ENCODE results near the gene ITCH. TPM values are rescaled to one million over a fixed set of nuclear protein-coding genes. Genes with fewer than 3 reads are reported as not detected.
"Not testable (repeated sequence)": the region's sequence is repeated elsewhere in the genome, so short reads cannot be mapped to it uniquely, and the experiment has no call there.

ITCH gene
- total RNA-seq, 1 donor from 2014 or later: 57.5 TPM

DNA sequence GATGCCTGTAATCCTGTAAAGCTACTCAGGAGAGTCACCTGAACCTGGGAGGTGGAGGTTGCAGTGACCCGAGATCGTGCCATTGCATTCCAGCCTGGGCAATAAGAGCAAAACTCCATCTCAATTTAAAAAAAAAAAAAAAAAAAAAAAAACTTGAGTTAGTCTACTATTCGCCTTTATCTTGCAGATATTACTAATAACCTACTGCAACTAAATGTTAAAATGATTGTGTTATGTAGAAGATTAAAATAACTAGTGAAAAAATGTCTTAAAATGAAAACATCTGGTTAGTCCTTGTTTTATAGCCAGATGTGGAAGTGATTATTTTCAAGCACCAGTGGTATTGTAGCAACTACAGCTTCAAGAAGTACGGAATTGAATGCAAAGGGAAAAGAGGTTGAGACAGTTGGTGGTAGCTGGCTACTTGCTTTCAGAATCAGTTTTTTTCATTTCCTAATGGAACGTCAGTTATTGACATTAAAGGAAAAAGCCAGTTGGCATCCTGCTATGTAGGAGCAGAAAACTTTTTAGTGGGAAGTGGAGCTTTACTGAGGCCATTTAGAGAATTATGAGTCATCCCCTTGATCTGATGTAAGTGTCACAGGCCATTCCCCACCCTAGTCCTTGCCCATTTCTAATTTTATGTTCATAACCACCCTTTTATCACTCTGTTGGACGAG lies 109.3 kb downstream of the ITCH start:
- ATAC-seq: peak; percentile 29

DNA sequence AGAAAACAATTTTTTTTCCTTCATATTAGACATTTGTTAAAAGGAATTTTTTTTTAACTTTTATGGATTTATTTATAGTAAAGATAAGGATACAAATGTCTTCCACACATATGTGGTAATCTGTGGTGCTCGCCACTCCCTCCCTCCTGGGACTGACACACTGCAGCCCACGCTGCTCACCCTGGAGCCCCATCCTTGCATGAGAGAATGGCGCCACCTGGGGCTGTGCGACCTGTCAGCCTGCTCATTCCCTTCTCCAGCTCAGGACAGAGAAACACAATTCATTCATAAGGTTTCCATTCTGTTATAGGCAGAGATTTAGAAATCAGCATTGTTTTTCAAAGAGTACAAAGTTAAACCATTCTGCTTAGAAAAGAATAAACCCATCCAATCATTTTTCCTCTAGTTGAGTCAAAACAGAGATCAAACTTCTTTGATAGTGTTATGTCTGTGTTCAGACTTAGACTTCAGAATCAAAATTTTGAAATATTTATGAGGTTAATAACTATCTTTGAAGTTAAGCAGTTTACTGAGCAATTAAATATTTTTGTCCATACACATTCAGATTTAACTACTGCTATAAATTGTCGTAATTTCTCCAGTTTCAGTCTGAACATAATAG lies 110.3 kb downstream of the ITCH start:
- peak; percentile 52 for ATAC-seq

DNA sequence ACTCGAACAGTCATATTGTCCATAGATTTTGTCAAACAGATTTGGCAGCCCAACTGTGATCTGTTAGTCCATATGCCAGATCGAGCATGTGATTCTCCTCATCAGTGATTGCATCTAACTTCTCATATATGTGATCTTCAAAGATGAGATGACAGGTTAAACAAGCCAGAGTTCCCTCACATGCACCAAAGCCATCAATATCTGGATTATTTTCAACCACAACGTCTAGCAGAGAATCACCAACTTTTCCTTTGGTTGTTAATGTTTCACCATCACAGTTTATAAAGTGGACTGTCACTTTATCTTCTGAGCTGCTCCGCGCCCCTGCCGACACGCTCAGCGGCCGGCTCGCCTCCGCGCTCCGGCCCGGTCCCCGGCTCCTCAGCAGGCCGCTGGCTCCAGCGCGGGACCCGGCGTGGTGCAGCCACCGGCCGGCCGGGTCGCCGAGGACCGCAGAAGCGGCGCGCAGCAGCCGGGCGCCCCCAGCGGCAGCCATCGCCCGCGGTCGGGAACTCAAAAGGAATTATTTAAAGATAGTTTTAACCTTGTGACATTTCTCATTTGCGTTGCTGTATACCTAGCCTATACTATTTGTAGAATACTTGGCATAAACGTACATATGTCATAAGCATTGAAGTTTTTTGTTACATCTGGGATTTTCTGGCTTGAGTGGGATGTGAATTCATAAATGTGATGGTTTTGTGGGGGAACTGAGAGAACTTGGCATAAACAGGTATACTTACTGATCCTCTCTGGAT lies 113.1 kb downstream of the ITCH start:
- peak; percentile 64 for ATAC-seq

DNA sequence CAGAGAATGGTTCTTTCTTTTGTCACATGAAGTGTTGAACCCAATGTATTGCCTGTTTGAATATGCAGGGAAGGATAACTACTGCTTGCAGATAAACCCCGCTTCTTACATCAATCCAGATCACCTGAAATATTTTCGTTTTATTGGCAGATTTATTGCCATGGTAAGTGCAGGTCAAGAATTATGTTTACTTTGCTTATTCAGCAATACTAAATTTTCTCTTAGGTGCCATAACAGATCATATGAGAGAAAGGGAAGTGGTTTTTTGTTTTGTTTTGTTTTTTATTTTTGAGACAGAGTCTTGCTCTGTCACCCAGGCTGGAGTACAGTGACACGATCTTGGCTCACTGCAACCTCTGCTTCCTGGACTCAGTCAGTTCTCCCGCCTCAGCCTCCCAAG lies 116.6 kb downstream of the ITCH start:
- no peak for ATAC-seq

DNA sequence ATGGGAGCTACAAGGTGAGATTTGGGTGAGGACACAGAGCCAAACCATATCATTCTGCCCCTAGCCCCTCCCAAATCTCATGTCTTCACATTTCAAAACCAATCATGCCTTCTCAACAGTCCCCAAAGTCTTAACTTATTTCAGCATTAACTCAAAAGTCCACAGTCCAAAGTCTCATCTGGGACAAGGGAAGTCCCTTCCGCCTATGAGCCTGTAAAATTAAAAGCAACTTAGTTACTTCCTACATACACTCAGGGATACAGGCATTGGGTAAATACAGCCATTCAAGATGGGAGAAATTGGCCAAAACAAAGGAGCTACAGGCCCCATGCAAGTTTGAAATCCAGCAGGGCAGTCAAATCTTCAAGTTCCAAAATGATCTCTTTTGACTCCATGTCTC lies 119.1 kb downstream of the ITCH start:
- ATAC-seq: not testable (repeated sequence)

DNA sequence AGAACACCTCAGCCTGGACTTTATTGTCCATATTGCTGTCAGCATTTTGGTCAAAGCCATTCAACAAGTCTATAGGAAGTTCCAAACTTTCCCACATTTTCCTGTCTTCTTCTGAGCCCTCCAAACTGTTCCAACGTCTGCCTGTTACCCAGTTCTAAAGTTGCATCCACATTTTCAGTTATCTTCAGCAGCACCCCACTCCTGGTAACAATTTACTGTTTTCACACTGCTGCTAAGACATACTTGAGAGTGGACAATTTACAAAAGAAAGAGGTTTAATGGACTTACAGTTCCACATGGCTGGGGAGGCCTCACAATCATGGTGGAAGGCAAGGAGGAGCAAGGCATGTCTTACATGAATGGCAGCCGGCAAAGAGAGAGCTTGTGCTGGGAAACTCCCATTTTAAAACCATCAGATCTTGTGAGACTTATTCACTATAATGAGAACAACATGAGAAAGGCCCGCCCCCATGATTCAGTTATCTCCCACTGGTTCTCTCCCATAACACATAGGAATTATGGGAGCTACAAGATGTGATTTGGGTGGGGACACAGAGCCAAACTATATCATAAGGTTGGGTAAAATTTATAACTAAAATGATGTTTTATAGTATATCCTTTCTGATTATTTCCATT lies 120.6 kb downstream of the ITCH start:
- ATAC-seq: not testable (repeated sequence)

DNA sequence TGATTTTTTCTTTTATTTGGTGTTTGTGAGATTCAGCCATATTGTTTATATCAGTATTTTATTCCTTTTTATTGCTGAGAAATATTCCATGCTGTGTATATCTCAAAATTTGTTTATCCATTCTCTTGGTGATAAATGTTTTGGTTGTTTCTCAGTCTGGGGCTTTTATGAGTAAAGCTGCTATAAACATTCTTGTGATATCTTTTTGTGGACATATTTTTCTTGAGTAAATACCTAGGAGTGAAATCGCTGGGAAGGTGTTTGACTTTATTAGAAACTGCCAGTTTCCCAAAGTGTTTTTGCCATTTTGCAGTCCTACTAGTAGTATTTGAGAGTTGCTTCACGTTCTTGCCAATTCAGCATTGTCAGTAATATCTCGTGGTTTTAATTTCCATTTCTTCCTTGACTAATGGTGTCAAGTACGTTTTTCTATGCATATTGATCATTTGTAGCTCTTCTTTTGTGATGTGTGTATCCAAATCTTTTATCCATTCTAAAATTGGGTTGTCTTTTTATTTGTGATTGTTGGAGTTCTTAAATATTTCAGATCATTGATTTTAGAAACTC lies 122.1 kb downstream of the ITCH start:
- no peak for ATAC-seq

DNA sequence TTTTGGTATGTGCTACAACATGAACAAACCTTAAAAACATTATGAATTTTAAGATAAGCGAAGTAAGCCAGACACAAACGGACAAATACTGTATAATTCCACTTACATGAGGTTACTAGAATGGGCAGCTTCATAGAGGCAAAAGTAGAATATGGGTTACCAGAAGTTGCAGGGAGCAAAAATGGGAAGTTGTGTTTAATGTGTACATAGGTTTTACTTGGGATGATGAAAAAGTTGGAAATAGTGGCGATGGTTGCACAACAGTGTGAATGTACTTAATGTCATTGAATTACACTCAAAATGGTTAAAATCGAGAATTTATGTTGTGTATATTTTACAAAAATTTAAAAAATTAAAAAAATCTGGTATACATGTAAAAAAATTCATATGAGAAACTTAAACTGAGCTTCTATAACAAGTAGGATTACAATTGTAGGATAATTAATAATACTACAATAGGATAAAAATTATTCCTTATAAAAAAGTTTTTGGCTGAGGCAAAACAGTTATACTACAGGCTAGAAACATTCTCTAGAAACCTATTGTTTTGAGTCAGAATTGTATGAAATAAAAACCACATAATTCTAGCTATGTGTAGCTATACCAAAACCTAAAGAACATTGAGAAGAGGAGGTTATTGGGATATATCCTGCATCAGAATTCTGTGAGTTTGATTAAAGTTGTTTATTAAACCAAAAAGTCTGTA lies 128.3 kb downstream of the ITCH start:
- ATAC-seq: no peak

DNA sequence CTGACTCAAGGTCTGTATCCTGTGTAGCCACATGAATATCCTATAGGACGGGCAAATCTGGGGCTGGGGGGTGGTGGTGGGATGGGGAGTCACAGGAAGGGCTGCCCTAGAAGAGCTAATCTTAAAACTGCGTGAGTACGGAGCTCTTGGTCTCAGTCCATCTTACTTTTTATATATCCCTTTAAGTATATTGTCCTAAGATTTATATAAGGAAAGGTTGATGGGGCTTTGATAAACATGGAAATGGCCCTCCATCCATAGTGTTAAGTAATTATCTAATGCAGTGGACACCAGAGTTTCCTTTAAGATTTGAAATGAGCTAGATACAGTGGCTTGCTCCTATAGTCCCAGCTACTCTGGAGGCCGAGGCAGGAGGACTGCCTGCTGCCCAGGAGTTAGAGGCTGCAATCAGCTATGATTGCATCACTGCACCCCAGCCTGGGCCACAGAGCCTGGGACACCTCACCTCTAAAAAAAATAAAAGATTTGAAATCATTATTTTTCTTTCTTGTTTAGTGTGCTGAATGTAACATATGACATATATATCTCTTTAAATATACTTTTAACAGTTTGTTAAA lies 128.9 kb downstream of the ITCH start:
- no peak for ATAC-seq

DNA sequence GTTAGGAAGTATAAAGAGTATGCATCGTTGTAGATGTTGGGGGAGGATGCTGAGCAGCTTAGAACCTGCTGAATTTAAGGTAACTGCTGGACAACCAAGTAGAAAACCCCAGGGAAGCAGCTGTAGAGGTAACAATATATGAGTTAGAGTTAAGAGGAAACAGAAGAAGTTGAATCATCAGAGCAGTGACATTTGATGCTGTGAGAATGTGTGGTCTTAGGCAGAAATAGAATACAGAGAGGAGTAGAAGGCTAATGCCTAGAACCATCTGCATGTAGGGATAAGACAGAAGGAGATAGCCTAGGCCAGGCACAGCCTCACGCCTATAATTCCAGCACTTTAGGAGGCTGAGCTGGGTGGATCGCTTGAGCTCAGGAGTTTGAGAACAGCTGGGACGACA lies 130.6 kb downstream of the ITCH start:
- ATAC-seq: no peak

DNA sequence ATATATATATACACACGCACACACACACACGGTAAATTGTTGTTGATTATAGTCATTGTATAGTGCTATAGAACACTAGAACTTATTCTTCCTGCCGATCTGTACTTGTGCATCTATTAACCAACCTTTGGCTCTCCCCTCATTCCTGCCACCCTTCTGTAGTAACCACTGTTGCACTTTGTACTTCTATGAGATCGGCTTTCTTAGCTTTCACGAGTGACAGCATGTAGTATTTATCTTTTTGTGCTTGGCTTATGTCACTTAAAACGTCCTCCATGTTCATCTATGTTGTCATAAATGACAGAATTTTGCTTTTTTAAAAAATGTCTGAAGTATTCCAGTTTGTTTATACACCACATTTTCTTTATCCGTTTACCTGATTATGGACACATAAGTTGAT lies 132.2 kb downstream of the ITCH start:
- ATAC-seq: no peak

DNA sequence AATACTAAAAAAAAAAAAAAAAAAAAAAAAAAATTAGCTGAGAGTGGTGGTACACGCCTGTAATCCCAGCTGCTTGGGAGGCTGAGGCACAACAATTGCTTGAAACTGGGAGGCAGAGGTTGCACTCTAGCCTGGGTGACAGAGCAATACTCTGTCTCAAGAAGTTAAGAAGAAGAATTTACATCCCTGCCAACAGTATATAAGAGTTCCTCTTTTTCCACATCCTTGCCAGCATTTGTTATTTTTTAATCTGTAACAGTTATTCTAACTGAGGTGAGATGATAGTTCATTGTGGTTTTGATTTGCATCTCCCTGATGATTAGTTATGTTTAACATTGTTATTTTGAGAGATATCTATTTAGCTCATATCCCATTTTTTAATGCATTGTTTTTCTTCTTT lies 132.8 kb downstream of the ITCH start:
- ATAC-seq: no peak

DNA sequence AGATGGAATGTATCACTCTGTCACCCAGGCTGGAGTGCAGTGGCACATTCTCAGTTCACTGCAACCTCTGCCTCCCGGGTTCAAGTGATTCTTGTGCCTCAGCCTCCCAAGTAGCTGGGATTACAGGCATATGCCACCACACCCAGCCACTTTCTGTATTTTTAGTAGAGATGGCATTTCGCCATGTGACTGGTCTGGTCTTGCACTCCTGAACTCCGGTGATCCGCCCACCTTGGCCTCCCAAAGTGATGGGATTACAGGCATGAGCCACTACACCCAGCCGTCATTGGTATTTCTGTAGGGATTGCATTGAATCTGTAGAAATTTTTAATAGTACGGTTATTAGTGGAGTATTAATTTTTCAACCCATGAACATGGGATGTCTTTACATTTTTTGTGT lies 134.5 kb downstream of the ITCH start:
- peak; percentile 57 for ATAC-seq

DNA sequence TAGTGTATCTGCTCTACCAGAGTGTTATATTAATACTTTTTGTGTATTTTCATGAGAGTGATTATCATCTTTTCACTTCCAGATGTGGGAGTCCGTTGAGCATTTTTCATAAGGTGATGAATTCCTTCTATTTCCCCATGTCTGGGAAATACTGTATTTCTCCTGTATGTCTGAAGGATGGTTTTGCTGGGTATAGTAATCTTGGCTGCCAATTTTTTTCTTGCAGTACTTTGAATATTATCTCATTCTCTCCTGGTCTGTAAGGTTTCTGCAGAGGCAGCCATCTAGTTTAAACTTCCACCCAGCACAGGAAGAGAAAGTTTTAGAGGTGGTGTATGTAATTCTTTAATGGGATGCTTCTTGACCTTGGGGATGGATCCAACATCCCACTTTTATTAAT lies 137.8 kb downstream of the ITCH start:
- no peak for ATAC-seq

DNA sequence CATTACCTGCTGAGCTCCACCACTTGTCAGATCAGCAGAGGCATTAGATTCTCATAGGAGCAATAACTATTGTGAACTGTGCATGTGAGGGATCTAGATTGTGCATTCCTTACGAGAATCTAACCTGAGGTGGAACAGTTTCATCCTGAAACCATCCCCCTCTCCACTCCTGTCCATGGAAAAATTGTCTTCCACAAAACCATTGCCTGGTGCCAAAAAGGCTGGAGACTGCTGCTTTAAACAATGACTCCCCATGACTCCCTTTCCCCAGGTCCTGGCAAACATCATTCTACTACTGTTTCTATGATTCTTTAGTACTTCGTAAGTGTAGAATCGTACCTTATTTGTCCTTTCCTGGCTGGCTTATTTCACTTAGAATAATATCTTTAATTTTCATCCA lies 143.4 kb downstream of the ITCH start:
- ATAC-seq: no peak

DNA sequence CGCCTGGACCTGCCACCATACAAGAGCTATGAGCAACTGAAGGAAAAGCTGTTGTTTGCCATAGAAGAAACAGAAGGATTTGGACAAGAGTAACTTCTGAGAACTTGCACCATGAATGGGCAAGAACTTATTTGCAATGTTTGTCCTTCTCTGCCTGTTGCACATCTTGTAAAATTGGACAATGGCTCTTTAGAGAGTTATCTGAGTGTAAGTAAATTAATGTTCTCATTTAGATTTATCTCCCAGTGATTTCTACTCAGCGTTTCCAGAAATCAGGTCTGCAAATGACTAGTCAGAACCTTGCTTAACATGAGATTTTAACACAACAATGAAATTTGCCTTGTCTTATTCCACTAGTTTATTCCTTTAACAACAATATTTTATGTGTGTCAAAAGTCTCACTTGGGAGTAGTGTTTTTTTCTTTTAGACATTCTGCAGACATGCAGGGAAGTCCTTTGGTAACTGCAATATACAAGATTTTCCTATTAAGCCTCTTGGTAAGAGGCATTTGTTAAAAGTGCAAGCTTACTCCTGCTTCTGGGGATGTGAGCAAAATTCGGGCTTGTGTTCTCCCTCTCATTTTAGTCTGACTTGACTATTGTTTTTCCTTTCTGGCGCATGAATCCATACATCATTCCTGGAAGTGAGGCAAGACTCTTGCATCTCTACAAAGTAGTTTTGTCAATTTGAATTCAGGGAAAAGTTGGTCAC lies 144.8 kb downstream of the ITCH start:
- no peak for ATAC-seq

DNA sequence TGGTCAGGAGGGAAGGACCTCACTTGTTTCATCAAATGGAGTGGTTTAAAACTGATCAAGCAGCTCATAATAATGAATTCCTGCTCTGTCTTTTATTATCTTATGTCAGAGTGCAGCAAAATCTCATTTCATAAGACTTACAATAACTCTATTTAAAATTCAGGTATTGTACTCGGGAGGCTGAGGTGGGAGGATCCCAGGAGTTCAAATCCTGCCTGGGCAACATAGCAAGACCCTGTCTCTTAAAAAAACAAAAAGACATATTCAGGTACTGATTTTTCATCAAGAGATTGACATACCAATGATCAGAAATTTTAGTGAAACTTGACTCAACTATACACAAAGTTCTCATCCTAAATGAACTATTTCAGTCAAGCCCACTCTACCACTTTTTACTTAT lies 147.5 kb downstream of the ITCH start:
- ATAC-seq: no peak

DNA sequence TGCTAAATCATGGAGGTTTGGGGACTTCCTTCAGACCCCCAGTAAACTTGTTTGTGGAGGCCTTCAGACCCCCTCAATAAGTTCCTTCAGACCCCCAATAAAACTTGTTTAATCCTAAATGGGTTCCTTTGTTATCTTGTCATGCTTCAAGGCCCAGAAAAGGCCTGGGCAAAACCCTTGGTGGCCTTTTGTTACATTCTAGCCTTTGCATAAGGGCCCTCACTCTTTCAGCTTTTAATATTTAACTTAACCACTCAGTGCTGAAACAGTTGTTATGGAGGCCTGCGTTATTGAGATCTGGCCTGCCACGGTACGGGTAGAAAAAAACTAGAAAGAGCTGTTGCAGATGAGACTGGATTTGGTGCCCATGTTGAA lies 148.8 kb downstream of the ITCH start:
- no peak for ATAC-seq

DNA sequence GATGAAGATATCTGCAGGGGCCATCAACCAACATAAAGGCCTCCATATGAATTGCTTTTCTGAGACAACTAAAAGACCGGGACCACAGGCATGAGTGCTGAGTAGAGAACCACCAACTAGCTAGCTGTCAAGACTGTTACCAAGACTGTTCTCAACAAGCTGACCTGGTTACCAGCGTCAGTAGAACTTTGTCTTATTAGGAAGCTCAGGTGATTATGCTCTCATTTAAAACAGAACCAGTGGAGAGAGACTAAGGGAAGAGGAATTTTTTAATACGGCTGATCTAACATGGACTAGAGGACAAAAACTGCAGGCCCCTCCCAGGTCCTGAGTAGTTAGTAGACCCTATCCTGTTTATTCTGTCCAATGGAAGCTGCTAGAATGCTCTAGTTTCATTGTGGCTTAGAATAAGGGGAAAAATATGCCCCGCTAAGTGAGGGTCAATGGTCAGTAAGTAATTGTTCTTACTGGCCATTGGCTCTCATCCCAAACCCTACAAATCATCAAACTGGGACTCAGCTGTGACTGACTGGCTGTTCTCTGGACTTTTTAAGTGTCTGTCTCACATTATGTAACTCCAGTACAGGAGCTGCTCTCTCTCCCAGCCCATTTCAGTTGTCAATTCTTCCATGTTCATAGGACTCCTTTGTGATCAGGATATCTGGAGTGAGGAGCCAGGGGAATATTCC lies 149.3 kb downstream of the ITCH start:
- no peak for ATAC-seq

DNA sequence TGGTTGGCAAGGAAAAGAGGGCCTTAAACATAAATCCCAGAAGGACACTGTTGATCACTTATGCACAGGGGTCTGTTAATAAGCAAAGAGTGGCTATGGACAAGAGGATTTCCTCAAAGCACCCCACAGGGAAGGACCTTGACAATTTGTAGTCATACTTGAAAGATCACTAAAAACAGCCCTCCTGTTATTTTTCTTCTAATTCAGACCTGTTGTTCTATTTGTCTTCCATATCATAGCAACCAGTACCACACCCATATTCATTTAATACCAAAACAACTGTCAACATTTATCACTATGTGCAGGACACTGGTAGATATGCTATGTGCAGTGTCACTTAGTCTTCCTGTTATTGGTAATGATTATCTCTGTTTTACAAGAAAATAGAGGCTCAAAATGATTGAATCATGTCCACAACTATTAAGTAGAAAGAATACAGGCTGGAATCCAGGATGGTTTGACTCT lies 149.9 kb downstream of the ITCH start:
- no peak for ATAC-seq

DNA sequence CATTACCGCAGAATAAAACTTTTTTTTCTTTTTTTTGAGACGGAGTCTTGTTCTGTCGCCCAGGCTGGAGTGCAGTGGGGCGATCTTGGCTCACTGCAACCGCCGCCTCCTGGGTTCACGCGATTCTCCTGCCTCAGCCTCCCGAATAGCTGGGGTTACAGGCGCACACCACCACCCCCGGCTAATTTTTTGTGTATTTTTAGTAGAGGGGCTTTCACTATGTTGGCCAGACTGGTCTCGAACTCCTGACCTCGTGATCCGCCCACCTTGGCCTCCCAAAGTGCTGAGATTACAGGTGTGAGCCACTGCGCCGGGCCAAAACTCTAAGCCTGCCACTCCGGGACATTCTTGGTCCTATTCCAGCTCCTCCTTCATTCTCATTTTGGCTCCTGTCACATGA lies 151.0 kb downstream of the ITCH start:
- ATAC-seq: not testable (repeated sequence)
